ENCODE measurements around the gene SETD3. TPM values are rescaled to one million over a fixed set of nuclear protein-coding genes. Genes with fewer than 3 reads are reported as not detected.

Gene SETD3
- total and polyA plus RNA-seq, 2 donors (not counting 1 experiment from before 2014, with no cell fraction given): 11.0 to 32.1 TPM

DNA sequence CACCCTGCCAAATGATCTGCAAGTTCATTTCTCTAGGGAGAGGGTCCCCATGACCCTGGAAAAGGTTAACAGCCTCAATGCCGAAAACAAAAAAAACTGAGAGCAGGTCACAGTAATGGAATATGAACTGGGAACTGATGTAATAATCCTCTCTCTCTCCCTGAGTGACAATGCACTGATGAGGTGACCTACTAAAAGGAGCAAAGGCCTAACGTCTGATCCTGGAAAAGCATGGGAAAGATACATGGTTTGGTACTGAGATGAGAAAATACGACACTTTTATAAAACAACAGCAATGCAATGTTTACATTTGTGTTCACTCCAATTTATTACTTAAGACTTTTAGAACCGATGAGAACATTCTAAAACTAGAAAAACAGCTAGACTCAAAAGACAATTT is 27.7 kb downstream of the SETD3 start:
- no peak for DNase-seq
- POLR2A ChIA-PET: no interaction called here
- Histone ChIP-seq H3K4me2 (replicated peaks; ENCODE audit: low read depth, low read length, poor library complexity, severe bottlenecking) (no peak overlapping the region), H3K27ac (ENCODE audit: low read length in 2 of 2) (no peak overlapping the region), H3K9me3 (ENCODE audit: control extremely low read depth in 1 of 3, control insufficient read depth in 2 of 3, insufficient read depth in 1 of 3, low read length in 2 of 3) (no peaks in the 10 kb centered on the region), H3K9ac (ENCODE audit: low read length) (no peak overlapping the region), H3K79me2 (ENCODE audit: control insufficient read depth, insufficient read depth, low read length) (no peaks in the 10 kb centered on the region), H3K4me3 (ENCODE audit: control extremely low read depth in 1 of 5, extremely low read depth in 1 of 5, insufficient read depth in 1 of 5, low read depth in 2 of 5, low read length in 4 of 5) (no peak overlapping the region), H3K4me1 (ENCODE audit: control insufficient read depth in 2 of 2, insufficient read depth in 2 of 2, low read length in 2 of 2) (no peaks in the 10 kb centered on the region), H3K27me3 (replicated peaks in 1 of 4; ENCODE audit: control extremely low read depth in 1 of 4, control insufficient read depth in 3 of 4, insufficient read depth in 4 of 4, low read length in 3 of 4) (no peaks in the 10 kb centered on the region), H3K36me3 (replicated peaks in 1 of 2; ENCODE audit: control extremely low read depth in 1 of 2, control insufficient read depth in 1 of 2, extremely low read depth in 1 of 2, insufficient read depth in 2 of 2, low read length in 1 of 2) (peaks cover 5 to 52% of the 10 kb centered on the region in 2 experiments), H2AFZ (ENCODE audit: insufficient read depth, low read depth, low read length, poor library complexity, severe bottlenecking) (no peak overlapping the region), H4K20me1 (ENCODE audit: control insufficient read depth, insufficient read depth, low read length, poor library complexity, severe bottlenecking) (no peaks in the 10 kb centered on the region)
- no peak for ATAC-seq (ENCODE audit: low read depth)
- intact Hi-C loops (cut with micrococcal nuclease): no loop called here
- H3K27me3 Mint-ChIP-seq: no peaks in the 10 kb centered on the region
- H3K27ac Mint-ChIP-seq: no peak overlapping the region
- CTCF ChIA-PET: no interaction called here
- no peaks in the 10 kb centered on the region for H3K4me1 Mint-ChIP-seq
- H3K4me3 Mint-ChIP-seq: no peak overlapping the region
- WGBS (ENCODE audit: insufficient coverage): 100% methylated on average over 1 of the region's 4 CpGs
- TF ChIP-seq, protein P1, sequence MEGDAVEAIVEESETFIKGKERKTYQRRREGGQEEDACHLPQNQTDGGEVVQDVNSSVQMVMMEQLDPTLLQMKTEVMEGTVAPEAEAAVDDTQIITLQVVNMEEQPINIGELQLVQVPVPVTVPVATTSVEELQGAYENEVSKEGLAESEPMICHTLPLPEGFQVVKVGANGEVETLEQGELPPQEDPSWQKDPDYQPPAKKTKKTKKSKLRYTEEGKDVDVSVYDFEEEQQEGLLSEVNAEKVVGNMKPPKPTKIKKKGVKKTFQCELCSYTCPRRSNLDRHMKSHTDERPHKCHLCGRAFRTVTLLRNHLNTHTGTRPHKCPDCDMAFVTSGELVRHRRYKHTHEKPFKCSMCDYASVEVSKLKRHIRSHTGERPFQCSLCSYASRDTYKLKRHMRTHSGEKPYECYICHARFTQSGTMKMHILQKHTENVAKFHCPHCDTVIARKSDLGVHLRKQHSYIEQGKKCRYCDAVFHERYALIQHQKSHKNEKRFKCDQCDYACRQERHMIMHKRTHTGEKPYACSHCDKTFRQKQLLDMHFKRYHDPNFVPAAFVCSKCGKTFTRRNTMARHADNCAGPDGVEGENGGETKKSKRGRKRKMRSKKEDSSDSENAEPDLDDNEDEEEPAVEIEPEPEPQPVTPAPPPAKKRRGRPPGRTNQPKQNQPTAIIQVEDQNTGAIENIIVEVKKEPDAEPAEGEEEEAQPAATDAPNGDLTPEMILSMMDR (IDR thresholded peaks at IDR 0.05): no peak
- TF ChIP-seq EZH2 (IDR thresholded peaks at IDR 0.05; ENCODE audit: borderline replicate concordance, insufficient read depth, low read depth, low read length, poor library complexity, severe bottlenecking): no peak
- no peaks in the 10 kb centered on the region for H3K9me3 Mint-ChIP-seq (ENCODE audit: insufficient read depth)

- H3K4me3 Mint-ChIP-seq: no peak overlapping the region
- H3K9ac ChIP-seq (ENCODE audit: low read length): no peak overlapping the region
- H3K4me3 ChIP-seq (ENCODE audit: control extremely low read depth in 1 of 5, extremely low read depth in 1 of 5, insufficient read depth in 1 of 5, low read depth in 2 of 5, low read length in 4 of 5): no peak overlapping the region
- H3K36me3 ChIP-seq (replicated peaks in 1 of 2; ENCODE audit: control extremely low read depth in 1 of 2, control insufficient read depth in 1 of 2, extremely low read depth in 1 of 2, insufficient read depth in 2 of 2, low read length in 1 of 2): peaks cover 0 to 43% of the 10 kb centered on the region in 2 experiments
- H3K4me1 ChIP-seq (ENCODE audit: control insufficient read depth in 2 of 2, insufficient read depth in 2 of 2, low read length in 2 of 2): no peaks in the 10 kb centered on the region
- no peak overlapping the region for H3K27ac ChIP-seq (ENCODE audit: low read length in 2 of 2)
- H3K27ac Mint-ChIP-seq: no peak overlapping the region
- WGBS (ENCODE audit: insufficient coverage): 100% methylated on average over 4 of the region's 5 CpGs
- ChIA-PET CTCF (interaction anchor here (1.3 kb wide), 1 partner anchor 36 kb away, joined by 3 read pairs; no protein-coding TSS in a partner anchor), POLR2A (no interaction called here)
- TF ChIP-seq, protein P1 (IDR thresholded peaks at IDR 0.05): no peak
- H3K27me3 Mint-ChIP-seq: no peaks in the 10 kb centered on the region
- intact Hi-C loops (cut with micrococcal nuclease): no loop called here
- no peak overlapping the region for H3K4me2 ChIP-seq (replicated peaks; ENCODE audit: low read depth, low read length, poor library complexity, severe bottlenecking)
- no peak for ATAC-seq (ENCODE audit: low read depth)
- no peak for DNase-seq
- no peaks in the 10 kb centered on the region for H3K9me3 Mint-ChIP-seq (ENCODE audit: insufficient read depth)
- no peaks in the 10 kb centered on the region for H3K9me3 ChIP-seq (ENCODE audit: control extremely low read depth in 1 of 3, control insufficient read depth in 2 of 3, insufficient read depth in 1 of 3, low read length in 2 of 3)
- no peaks in the 10 kb centered on the region for H4K20me1 ChIP-seq (ENCODE audit: control insufficient read depth, insufficient read depth, low read length, poor library complexity, severe bottlenecking)
- H3K79me2 ChIP-seq (ENCODE audit: control insufficient read depth, insufficient read depth, low read length): no peaks in the 10 kb centered on the region
- no peaks in the 10 kb centered on the region for H3K27me3 ChIP-seq (replicated peaks in 1 of 4; ENCODE audit: control extremely low read depth in 1 of 4, control insufficient read depth in 3 of 4, insufficient read depth in 4 of 4, low read length in 3 of 4)
- H2AFZ ChIP-seq (ENCODE audit: insufficient read depth, low read depth, low read length, poor library complexity, severe bottlenecking): no peak overlapping the region
- no peaks in the 10 kb centered on the region for H3K4me1 Mint-ChIP-seq
Observed at GRCh38 chr14:99451234-99451633, 29.4 kb downstream of the SETD3 start.
